ENCODE results near the gene DERL3.
"Not testable (repeated sequence)": the region's sequence is repeated elsewhere in the genome, so short reads cannot be mapped to it uniquely, and the experiment has no call there.

Gene DERL3

DNA sequence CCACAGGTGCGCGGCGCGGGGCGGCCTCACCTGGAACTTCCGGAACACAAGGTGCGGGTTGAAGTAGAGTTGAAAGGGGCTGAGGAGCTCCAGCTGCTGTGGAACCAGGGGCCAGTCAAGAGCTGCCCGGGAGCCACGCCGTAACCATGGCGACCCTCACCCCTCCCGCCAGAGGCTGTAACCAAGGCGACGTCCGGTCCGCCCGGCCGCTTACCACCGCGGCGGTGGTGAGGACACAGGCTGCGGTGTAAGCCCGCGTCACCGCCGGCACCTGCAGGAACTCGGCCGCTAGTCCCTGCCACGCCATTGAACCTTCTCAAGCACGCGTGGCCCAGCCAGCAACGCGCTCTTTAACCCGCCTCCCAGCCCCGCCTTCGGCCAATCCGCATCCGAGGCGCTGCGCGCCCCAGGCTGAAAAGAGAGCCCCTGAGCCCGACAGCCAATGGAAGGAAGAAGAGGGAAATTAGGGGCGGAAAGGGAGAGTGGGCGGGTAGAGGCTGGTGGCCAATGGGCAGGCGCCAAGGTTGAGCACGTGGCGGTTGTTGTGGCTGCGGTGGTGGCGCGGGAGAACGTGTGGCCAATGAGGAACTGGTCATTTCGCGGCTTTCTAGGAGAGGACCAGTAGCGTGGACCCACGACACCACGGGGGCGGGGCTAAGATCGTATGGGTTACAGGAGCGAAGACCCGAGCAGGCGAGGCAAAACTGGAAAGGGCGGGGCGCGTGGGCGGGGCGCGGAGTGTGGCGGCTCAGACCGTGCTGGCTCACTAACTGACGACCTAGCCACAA lies at the start of gene DERL3:
DERL3 (minus strand) TSS at position 326 of the 788 bp plus-strand sequence; CDS start at position 307, 19 bp downstream.
- peak; percentile 29 to 97 (median 90) for DNase-seq

DNA sequence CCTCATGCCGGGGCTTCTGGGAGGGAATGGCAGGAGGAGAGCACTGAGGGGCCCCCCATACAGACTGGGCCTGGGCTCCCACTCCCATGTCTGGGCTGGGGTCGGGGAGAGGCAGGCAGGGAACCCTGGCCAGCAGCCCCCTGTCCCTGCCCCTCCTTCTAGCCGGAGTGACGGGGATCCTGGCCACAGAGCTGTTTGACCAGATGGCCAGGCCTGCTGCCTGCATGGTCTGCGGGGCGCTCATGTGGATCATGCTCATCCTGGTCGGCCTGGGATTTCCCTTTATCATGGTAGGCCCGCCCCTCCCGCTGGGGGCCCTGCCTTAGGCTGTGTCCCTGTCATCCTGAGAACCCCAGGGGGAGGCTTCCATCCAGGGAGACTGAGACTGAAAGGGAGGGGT lies 45.3 kb upstream of the DERL3 start:
- DNase-seq: no peak

- no peak for DNase-seq
These were observed 44.9 kb upstream of the DERL3 start for GRCh38 chr22:23883658-23884057.

DNA sequence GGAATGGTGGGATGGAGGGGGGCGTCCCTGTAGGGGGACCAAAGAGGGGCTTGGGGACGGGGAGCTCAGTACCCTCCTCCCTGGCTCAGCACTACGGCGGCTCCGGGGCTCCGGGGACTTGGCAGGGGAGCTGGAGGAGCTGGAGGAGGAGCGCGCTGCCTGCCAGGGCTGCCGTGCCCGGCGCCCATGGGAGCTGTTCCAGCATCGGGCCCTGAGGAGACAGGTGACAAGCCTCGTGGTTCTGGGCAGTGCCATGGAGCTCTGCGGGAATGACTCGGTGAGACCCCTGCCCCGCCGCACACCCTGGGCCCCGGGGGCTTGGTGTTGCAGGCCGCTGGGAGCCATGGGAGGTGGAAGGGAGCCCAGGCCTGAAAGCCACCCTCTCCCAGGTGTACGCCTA lies 43.6 kb upstream of the DERL3 start:
- DNase-seq: peak in 1 of 56 donors; percentile 34

- peak in 18 of 56 donors; percentile 11 to 54 (median 24) for DNase-seq
These were observed 39.4 kb upstream of the DERL3 start for GRCh38 chr22:23878219-23878618.

- no peak for DNase-seq
These were observed 38.8 kb upstream of the DERL3 start for GRCh38 chr22:23877566-23877965.

DNA sequence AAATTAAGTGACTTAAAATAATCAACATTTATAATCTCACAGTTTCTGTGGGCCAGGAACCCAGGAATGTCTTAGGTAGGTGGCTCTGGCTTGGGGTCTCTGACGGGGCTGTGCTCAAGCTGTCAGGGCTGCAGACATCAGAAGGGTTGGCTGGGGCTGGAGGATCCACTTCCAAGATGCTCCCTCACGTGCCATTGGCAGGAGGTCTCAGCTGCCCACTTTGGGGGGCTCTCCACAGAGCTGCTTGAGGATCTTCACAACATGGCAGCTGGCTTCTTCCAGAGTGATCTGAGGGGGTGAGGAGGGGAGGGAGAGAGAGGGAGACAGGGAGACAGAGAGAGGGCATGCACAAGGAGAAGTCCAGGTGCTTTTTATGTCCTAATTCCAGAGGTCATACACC lies 37.0 kb upstream of the DERL3 start:
- no peak for DNase-seq

DNA sequence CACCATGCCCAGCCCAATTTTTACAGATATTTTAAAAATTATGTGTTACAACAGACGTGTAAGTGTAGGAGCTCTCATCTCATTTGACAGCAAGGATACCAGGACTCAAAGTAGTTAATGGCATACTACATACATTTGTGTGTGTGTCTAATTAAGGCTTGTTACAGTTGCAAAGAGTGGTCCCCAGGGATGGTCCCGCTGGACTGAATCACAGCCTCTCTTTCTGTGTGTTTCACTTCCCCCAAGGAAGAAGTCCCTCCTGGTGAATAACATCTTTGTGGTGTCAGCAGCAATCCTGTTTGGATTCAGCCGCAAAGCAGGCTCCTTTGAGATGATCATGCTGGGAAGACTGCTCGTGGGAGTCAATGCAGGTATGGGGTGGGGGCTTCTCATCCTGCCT lies 36.1 kb upstream of the DERL3 start:
- no peak for DNase-seq

GRCh38 chr22:23868580-23868979 lies 29.8 kb upstream of the DERL3 start:
- DNase-seq: no peak

DNA sequence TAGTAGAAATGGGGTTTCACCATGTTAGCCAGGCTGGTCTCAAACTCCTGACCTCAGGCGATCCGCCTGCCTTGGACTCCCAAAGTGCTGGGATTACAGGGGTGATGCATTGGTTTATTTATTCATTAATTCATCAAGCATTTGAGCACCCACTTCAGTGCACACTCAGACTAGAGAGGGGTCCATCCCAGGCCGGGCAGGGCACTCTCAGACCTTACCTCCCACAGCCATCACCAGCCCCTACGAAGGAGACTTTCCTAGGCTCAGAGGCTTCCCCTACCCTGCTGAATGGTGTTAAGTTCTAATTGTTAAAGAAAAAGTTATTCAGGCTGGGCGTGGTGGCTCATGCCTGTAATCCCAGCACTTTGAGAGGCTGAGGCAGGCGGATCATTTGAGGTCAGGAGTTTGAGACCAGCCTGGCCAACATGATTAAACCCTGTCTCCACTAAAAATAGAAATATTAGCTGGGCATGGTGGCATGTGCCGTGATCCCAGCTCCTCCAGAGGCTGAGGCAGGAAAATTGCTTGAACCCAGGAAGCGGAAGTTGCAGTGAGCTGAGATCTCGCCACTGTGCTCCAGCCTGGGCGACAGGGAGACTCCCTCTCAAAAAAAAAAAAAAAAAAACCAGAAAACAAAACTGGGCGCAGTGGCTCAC lies 25.8 kb upstream of the DERL3 start:
- DNase-seq: not testable (repeated sequence)

DNA sequence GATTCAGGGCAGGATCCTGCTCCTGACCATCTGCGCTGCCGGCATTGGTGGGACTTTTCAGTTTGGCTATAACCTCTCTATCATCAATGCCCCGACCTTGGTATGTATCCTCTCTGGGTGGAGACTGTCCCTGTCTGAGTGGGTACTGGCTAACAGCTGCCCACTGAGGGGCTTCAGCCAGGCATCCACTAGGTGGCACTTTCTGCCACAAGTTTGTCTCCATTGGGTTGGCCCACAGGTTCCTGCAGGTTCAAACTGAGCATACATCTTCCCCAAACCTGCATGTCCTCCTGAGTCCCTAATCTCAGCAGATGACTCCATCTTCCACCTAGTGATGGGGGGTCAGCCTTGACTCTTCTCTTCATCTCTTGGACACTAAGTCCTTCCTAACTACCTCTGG lies 23.3 kb upstream of the DERL3 start:
- peak in 7 of 56 donors; percentile 13 to 46 (median 17) for DNase-seq

- DNase-seq: not testable (repeated sequence)
These were observed 21.4 kb upstream of the DERL3 start for GRCh38 chr22:23860187-23860586.

DNA sequence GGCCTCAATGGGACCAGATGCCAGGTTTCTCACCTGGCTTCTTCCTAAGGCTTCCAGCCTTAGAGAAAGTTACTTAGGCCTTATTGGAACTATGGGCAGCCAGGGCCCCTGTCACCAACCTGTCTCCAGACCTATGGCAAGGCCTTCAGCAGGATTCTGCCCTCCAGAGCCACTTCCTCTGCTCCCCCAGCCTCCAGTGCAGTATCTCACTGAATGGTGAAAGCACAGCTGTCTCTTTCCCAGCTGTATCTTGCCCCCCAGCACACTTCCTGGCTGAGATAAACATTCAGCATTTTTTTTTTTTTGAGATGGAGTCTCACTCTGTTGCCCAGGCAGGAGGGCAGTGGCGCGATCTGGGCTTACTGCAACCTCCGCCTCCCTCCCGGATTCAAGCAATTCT lies 20.4 kb upstream of the DERL3 start:
- no peak for DNase-seq

GRCh38 chr22:23858484-23858815 lies 19.6 kb upstream of the DERL3 start:
- peak in 2 of 56 donors; percentile 21 to 67 for DNase-seq

- DNase-seq: peak; percentile 36 to 97 (median 92)
These were observed 19.0 kb upstream of the DERL3 start, which contains the start of gene SLC2A11 for GRCh38 chr22:23857606-23858483. Gene SLC2A11, plus strand, starts transcription at chr22:23857875. Its CDS starts 125 bp downstream, at chr22:23858000.

GRCh38 chr22:23856721-23857605 lies 18.2 kb upstream of the DERL3 start:
- DNase-seq: peak in 27 of 56 donors; percentile 18 to 83 (median 63)

GRCh38 chr22:23850136-23850611 lies 11.4 kb upstream of the DERL3 start:
- no peak for DNase-seq

GRCh38 chr22:23849009-23850006 lies 10.5 kb upstream of the DERL3 start:
- DNase-seq: peak in 50 of 56 donors; percentile 20 to 89 (median 60)
